Osteocyte (in vitro differentiated cells): ENCODE results near the gene SRGAP3. TPM values are rescaled to one million over a fixed set of nuclear protein-coding genes. Genes with fewer than 3 reads are reported as not detected.

Source experiments
- DNase-seq: peaks from one replicate; pipeline ENCODE4 v3.0.0; 2021; ENCODE audit warnings: mixed read lengths; ENCODE audit not compliant: unreplicated experiment; ENCODE audit errors: extremely low spot score
- H3K27ac Mint-ChIP-seq: one replicate; pipeline ENCODE4 v1.8.0; 2021; ENCODE audit warnings: mild to moderate bottlenecking, mixed read lengths; ENCODE audit not compliant: unreplicated experiment
- H3K27me3 Mint-ChIP-seq: one replicate; pipeline ENCODE4 v1.8.0; 2021; ENCODE audit warnings: mixed read lengths; ENCODE audit not compliant: unreplicated experiment
- H3K36me3 Mint-ChIP-seq: one replicate; pipeline ENCODE4 v1.8.0; 2021; ENCODE audit warnings: mixed read lengths; ENCODE audit not compliant: unreplicated experiment
- H3K4me1 Mint-ChIP-seq: one replicate; pipeline ENCODE4 v1.8.0; 2021; ENCODE audit warnings: mixed read lengths; ENCODE audit not compliant: unreplicated experiment
- H3K4me3 Mint-ChIP-seq: one replicate; pipeline ENCODE4 v1.8.0; 2021; ENCODE audit warnings: mild to moderate bottlenecking, moderate library complexity, mixed read lengths; ENCODE audit not compliant: unreplicated experiment
- H3K9me3 Mint-ChIP-seq: one replicate; pipeline ENCODE4 v1.8.0; 2021; ENCODE audit warnings: mixed read lengths; ENCODE audit not compliant: unreplicated experiment
- total RNA-seq: library from RNA; stranded (reverse); gene quantifications from 2 replicates; pipeline ENCODE4 v1.2.1, GENCODE V29; 2021
- TF ChIP-seq, protein P1 (sequence below): fragments of 200-600 bp; sonication (generic); IDR thresholded peaks from 2 replicates; pipeline ENCODE4 v1.5.0; 2021; ENCODE audit warnings: antibody characterized with exemption, mild to moderate bottlenecking, moderate library complexity

SRGAP3 gene
- total RNA-seq, 1 donor from 2014 or later = 2.6 TPM

DNA sequence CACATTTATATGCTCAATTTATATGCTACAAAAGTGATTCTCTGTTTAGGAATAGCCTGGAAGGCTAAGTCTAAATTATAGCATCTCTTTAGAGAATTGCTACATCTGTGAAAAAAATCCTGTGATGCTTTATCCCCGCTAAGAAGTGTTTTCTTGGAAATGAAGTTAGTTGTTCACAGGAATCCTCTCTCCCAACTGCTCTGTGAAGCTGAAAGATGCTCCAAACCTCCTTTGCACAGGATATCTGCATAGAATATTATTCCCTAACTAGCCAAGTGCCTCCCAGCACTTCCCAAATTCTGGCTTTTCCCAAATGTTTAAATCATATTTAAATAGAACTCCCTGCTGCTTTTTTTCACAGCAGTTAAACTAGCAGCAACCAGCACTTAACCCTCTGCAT, 132.2 kb downstream of the SRGAP3 start:
- Mint-ChIP-seq H3K36me3 (no peaks in the 10 kb centered on the region), H3K9me3 (no peaks in the 10 kb centered on the region), H3K4me3 (no peak overlapping the region), H3K27me3 (peaks cover 28% of the 10 kb centered on the region), H3K4me1 (no peaks in the 10 kb centered on the region), H3K27ac (no peak overlapping the region)
- TF ChIP-seq, protein P1, sequence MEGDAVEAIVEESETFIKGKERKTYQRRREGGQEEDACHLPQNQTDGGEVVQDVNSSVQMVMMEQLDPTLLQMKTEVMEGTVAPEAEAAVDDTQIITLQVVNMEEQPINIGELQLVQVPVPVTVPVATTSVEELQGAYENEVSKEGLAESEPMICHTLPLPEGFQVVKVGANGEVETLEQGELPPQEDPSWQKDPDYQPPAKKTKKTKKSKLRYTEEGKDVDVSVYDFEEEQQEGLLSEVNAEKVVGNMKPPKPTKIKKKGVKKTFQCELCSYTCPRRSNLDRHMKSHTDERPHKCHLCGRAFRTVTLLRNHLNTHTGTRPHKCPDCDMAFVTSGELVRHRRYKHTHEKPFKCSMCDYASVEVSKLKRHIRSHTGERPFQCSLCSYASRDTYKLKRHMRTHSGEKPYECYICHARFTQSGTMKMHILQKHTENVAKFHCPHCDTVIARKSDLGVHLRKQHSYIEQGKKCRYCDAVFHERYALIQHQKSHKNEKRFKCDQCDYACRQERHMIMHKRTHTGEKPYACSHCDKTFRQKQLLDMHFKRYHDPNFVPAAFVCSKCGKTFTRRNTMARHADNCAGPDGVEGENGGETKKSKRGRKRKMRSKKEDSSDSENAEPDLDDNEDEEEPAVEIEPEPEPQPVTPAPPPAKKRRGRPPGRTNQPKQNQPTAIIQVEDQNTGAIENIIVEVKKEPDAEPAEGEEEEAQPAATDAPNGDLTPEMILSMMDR = no peak
- DNase-seq = no peak

DNA sequence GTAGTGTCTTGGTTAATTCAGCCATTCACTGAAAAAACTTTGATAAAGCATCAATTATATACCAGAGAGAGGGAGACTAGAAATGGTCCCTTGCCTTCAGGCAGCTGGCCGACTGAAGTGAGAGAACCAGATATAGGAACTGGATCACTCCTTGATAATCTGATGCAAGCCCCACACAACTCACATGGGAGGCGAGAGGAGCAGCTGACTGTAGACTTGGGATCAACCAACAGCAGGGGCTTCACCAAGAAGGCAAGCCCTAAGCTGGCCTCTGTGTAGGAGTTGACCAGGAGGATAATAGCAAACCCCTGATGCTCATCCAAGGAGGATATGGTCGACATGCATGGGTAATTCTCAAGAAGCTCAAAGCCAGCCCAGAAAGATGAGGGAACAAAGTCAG, 133.1 kb downstream of the SRGAP3 start:
- DNase-seq = no peak
- H3K27me3 Mint-ChIP-seq = peaks cover 28% of the 10 kb centered on the region
- TF ChIP-seq, protein P1 = no peak
- H3K9me3 Mint-ChIP-seq = no peaks in the 10 kb centered on the region
- H3K36me3 Mint-ChIP-seq = no peaks in the 10 kb centered on the region
- no peak overlapping the region for H3K27ac Mint-ChIP-seq
- no peak overlapping the region for H3K4me3 Mint-ChIP-seq
- H3K4me1 Mint-ChIP-seq = no peaks in the 10 kb centered on the region

DNA sequence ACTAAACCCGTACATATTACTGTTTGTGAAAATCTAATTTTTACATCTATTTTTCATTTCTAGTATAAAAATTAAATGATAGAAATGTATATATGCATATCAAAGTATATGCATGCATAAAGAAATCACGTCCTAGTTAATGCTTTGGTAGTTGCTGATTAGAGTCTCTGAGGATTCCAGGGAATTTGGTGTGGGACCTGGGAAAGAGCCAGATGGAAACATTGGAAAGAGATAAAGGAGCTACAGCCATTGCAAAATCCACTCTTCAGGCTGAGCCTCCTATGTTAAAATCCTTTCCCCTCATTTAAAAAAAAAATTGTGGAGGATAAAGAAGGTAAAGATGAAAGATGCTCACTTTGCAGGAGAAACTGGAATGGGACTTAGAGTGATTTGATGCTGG, 134.1 kb downstream of the SRGAP3 start:
- Mint-ChIP-seq H3K4me1 (no peaks in the 10 kb centered on the region), H3K27me3 (peaks cover 28% of the 10 kb centered on the region), H3K9me3 (no peaks in the 10 kb centered on the region), H3K4me3 (no peak overlapping the region), H3K36me3 (no peaks in the 10 kb centered on the region), H3K27ac (no peak overlapping the region)
- TF ChIP-seq, protein P1 = no peak
- no peak for DNase-seq

DNA sequence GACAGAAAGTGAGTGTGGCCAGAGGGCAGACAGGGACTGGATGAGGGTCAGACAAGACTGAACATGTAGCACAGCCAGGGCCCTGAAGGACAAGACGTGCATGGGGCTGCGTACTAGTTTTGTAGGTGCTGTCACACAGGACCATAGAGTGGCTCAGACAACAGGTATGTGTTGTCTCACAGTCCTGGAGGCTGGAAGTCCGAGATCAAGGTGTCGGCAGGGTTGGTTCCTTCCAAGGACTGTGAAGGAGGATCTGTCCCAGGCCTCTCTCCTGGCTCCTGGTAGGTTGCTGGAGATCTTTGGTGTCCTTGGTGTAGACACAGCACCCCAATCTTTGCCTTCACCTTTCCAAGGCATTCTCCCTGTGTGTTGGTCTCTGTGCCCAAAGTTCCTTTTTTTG, 136.4 kb downstream of the SRGAP3 start:
- peaks cover 38% of the 10 kb centered on the region for H3K27me3 Mint-ChIP-seq
- H3K9me3 Mint-ChIP-seq = no peaks in the 10 kb centered on the region
- no peaks in the 10 kb centered on the region for H3K4me1 Mint-ChIP-seq
- H3K36me3 Mint-ChIP-seq = no peaks in the 10 kb centered on the region
- H3K27ac Mint-ChIP-seq = no peak overlapping the region
- DNase-seq = no peak
- TF ChIP-seq, protein P1 = no peak
- H3K4me3 Mint-ChIP-seq = no peak overlapping the region

DNA sequence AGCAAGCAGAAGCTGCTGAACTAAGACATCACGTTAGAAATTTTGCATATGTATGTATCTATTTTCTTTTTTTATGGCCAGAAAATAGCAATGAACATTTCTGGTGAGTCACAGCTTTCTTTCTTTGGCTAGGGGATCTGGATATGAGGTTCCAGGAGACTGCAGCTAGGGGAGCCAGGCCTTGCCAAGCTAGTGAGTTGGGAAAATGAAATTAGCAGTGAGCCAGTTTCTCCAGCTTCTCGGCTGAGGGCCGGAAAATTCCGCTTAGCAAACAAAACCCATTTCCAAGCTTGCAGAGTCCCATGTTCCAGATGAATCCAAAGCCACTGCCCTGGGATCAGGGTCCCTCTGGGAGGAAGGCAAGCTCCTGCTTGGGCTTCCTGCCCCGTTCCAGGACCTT, 137.6 kb downstream of the SRGAP3 start:
- no peak overlapping the region for H3K27ac Mint-ChIP-seq
- H3K36me3 Mint-ChIP-seq = no peaks in the 10 kb centered on the region
- H3K9me3 Mint-ChIP-seq = no peaks in the 10 kb centered on the region
- H3K4me1 Mint-ChIP-seq = no peaks in the 10 kb centered on the region
- TF ChIP-seq, protein P1 = no peak
- H3K27me3 Mint-ChIP-seq = peaks cover 32% of the 10 kb centered on the region
- no peak overlapping the region for H3K4me3 Mint-ChIP-seq
- DNase-seq = no peak
